Measurements from ENCODE around the gene FAM227B. TPM values are rescaled to one million over a fixed set of nuclear protein-coding genes. Genes with fewer than 3 reads are reported as not detected.

Gene FAM227B
- total RNA-seq, 1 donor from 2014 or later, result 4.5 TPM

- no peak for TF ChIP-seq CTCF (IDR thresholded peaks at IDR 0.05)
- Mint-ChIP-seq H3K27me3 (no peaks in the 10 kb centered on the region), H3K27ac (no peak overlapping the region), H3K9me3 (no peaks in the 10 kb centered on the region), H3K4me3 (no peak overlapping the region), H3K36me3 (ENCODE audit: low read depth) (peaks cover 16% of the 10 kb centered on the region), H3K4me1 (no peaks in the 10 kb centered on the region)
- intact Hi-C loops (cut with micrococcal nuclease), result no loop called here
- ChIA-PET POLR2A (no interaction called here), CTCF (no interaction called here)
- ATAC-seq (ENCODE audit: low read depth) (no peak), DNase-seq (no peak)
These were observed 24.7 kb upstream of the FAM227B start for GRCh38 chr15:49645277-49645676.

GRCh38 chr15:49644364-49644794, 23.8 kb upstream of the FAM227B start:
- H3K4me1 Mint-ChIP-seq, result no peaks in the 10 kb centered on the region
- H3K4me3 Mint-ChIP-seq, result no peak overlapping the region
- no peak for TF ChIP-seq CTCF (IDR thresholded peaks at IDR 0.05)
- POLR2A ChIA-PET, result no interaction called here
- CTCF ChIA-PET, result no interaction called here
- DNase-seq (no peak), ATAC-seq (ENCODE audit: low read depth) (no peak)
- H3K27ac Mint-ChIP-seq, result no peak overlapping the region
- peaks cover 16% of the 10 kb centered on the region for H3K36me3 Mint-ChIP-seq (ENCODE audit: low read depth)
- H3K9me3 Mint-ChIP-seq, result no peaks in the 10 kb centered on the region
- H3K27me3 Mint-ChIP-seq, result no peaks in the 10 kb centered on the region
- intact Hi-C loops (cut with micrococcal nuclease), result no loop called here

GRCh38 chr15:49637857-49638256, 17.2 kb upstream of the FAM227B start:
- ChIA-PET CTCF (no interaction called here), POLR2A (no interaction called here)
- TF ChIP-seq CTCF (IDR thresholded peaks at IDR 0.05), result no peak
- Mint-ChIP-seq H3K36me3 (ENCODE audit: low read depth) (peaks cover 33% of the 10 kb centered on the region), H3K27ac (no peak overlapping the region), H3K27me3 (no peaks in the 10 kb centered on the region), H3K4me1 (no peaks in the 10 kb centered on the region), H3K4me3 (no peak overlapping the region), H3K9me3 (no peaks in the 10 kb centered on the region)
- no peak for ATAC-seq (ENCODE audit: low read depth)
- no peak for DNase-seq
- intact Hi-C loops (cut with micrococcal nuclease), result no loop called here

GRCh38 chr15:49628379-49628778, 7.8 kb upstream of the FAM227B start:
- peaks cover 4% of the 10 kb centered on the region for H3K9me3 Mint-ChIP-seq
- TF ChIP-seq CTCF (IDR thresholded peaks at IDR 0.05), result no peak
- H3K27ac Mint-ChIP-seq, result no peak overlapping the region
- peaks cover 38% of the 10 kb centered on the region for H3K36me3 Mint-ChIP-seq (ENCODE audit: low read depth)
- intact Hi-C loops (cut with micrococcal nuclease), result loop anchor here (10.0 kb wide), 2 partner anchors 1136 to 1454 kb away; partner anchors contain the start of genes MYEF2 and SPPL2A
- H3K27me3 Mint-ChIP-seq, result no peaks in the 10 kb centered on the region
- no peak overlapping the region for H3K4me3 Mint-ChIP-seq
- ATAC-seq (ENCODE audit: low read depth) (no peak), DNase-seq (no peak)
- ChIA-PET POLR2A (no interaction called here), CTCF (no interaction called here)
- H3K4me1 Mint-ChIP-seq, result peaks cover 4% of the 10 kb centered on the region

- no peak overlapping the region for H3K27ac Mint-ChIP-seq
- H3K4me3 Mint-ChIP-seq, result no peak overlapping the region
These were observed 6.8 kb upstream of the FAM227B start for GRCh38 chr15:49627407-49627877.

More at GRCh38 chr15:49627407-49627877, 6.8 kb upstream of the FAM227B start:
- CTCF ChIA-PET, result no interaction called here
- no peak for DNase-seq
- POLR2A ChIA-PET, result no interaction called here
- H3K36me3 Mint-ChIP-seq (ENCODE audit: low read depth), result peaks cover 35% of the 10 kb centered on the region
- no peaks in the 10 kb centered on the region for H3K27me3 Mint-ChIP-seq
- no peak for TF ChIP-seq CTCF (IDR thresholded peaks at IDR 0.05)
- intact Hi-C loops (cut with micrococcal nuclease), result loop anchor here (10.0 kb wide), 2 partner anchors 1137 to 1453 kb away; partner anchors contain the start of genes MYEF2 and SPPL2A
- H3K9me3 Mint-ChIP-seq, result peaks cover 4% of the 10 kb centered on the region
- peaks cover 6% of the 10 kb centered on the region for H3K4me1 Mint-ChIP-seq
- ATAC-seq (ENCODE audit: low read depth), result no peak

Data from activated B cell treated with CpG ODN at 0.5 μM for 24 hours (primary cell).